Esophagus (tissue), 2 donors: ENCODE data around the gene PARD6G. TPM values are rescaled to one million over a fixed set of nuclear protein-coding genes. Genes with fewer than 3 reads are reported as not detected.
"Not testable (repeated sequence)": the region's sequence is repeated elsewhere in the genome, so short reads cannot be mapped to it uniquely, and the experiment has no call there.

Experiments
- H3K27ac ChIP-seq, 2 donors: one replicate each; pipeline ENCODE4 v1.5.1; 2013; ENCODE audit warnings: low read depth in 2 of 2, mild to moderate bottlenecking in 2 of 2, inconsistent platforms in 1 of 2, low read length in 1 of 2, moderate library complexity in 1 of 2
- H3K27me3 ChIP-seq, 2 donors: one replicate each; pipeline ENCODE4 v1.6.1; 2013; ENCODE audit warnings: low read length in 2 of 2, control low read depth in 1 of 2, mild to moderate bottlenecking in 1 of 2; ENCODE audit not compliant: insufficient read depth in 2 of 2, control insufficient read depth in 1 of 2
- H3K36me3 ChIP-seq, 2 donors: one replicate each; pipeline ENCODE4 v1.6.1; 2013; ENCODE audit warnings: low read length in 1 of 2; ENCODE audit not compliant: control insufficient read depth in 2 of 2, insufficient read depth in 2 of 2
- H3K4me1 ChIP-seq, 2 donors: one replicate each; pipeline ENCODE4 v1.6.1; 2013; ENCODE audit warnings: low read length in 1 of 2; ENCODE audit not compliant: control insufficient read depth in 2 of 2, insufficient read depth in 2 of 2
- H3K4me3 ChIP-seq, 2 donors: one replicate each; pipeline ENCODE4 v1.5.1; 2013; ENCODE audit warnings: low read length in 2 of 2, mild to moderate bottlenecking in 2 of 2, low read depth in 1 of 2, moderate library complexity in 1 of 2
- H3K9me3 ChIP-seq, 2 donors: one replicate each; pipeline ENCODE4 v1.6.1; 2013; ENCODE audit warnings: mild to moderate bottlenecking in 2 of 2, low read depth in 1 of 2, low read length in 1 of 2, moderate library complexity in 1 of 2; ENCODE audit not compliant: control insufficient read depth in 2 of 2, insufficient read depth in 1 of 2
- WGBS, 2 donors: extraction: QIAGEN DNeasy Blood & Tissue Kit; methylation state at CpG; one replicate each; pipeline ENCODE4 v1.1.7; 2013; 5-methylcytosine and 5-hydroxymethylcytosine counted together
- polyA plus RNA-seq, 2 donors: library from polyadenylated mRNA; stranded (reverse); fragments of 200-250 nt; gene quantifications; one replicate each; pipeline ENCODE4 v1.2.3, GENCODE V29; 2013
- donor health status: healthy with polysubstance abuse.
- donor health status: Bipolar disorder and iron deficiency.

PARD6G gene
- polyA plus RNA-seq, 2 donors: 10.9 to 15.9 TPM

DNA sequence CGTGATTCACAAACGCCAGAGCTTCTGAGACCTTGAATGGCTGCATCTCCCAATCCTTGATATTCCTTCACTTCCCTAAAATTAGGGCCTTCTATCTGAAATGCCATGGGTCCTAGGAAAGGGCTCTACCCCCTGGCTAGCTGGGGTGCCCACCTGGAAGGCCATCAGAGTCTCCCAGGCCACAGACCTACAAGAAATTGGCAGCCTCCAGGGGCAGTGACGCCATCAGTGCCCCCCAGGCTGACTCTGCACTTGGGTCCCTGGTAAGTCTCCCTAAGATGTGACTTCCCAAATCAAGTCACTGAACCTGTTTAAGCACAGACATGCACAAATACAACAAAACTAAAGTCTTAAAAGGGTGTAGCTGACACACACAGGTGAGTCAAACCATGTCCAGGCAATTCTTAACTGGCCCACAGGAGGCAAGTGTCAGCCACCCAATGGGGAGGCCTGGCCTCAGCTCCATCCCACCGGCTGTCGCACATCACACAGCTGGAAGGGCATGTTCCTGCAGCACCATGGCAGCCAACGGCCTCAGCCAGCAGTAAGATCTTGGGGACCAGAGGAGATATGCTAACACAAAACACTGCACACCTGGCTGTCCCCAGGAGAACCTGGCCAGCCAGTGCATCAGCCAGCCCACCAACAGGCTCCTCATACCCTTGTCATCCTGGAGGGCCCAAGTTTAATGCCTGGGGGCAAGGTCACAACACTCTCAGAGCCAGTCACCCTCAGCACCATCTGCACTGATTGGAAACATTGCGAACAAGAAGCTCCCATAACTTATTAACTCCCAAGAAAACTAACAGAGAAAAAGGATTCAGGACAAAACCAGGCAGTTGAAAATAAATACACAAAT is 5.2 kb downstream of the PARD6G start:
- peaks cover 9 to 30% of the 10 kb centered on the region in 2 donors for H3K4me1 ChIP-seq
- no peak overlapping the region for H3K4me3 ChIP-seq
- H3K9me3 ChIP-seq: no peaks in the 10 kb centered on the region
- 67 to 77% methylated on average over 7 of the region's 7 CpGs for WGBS, 2 donors
- no peaks in the 10 kb centered on the region for H3K27me3 ChIP-seq
- peak overlapping the region; percentile 64 to 88 for H3K27ac ChIP-seq
- H3K36me3 ChIP-seq: peaks cover 0 to 2% of the 10 kb centered on the region in 2 donors

DNA sequence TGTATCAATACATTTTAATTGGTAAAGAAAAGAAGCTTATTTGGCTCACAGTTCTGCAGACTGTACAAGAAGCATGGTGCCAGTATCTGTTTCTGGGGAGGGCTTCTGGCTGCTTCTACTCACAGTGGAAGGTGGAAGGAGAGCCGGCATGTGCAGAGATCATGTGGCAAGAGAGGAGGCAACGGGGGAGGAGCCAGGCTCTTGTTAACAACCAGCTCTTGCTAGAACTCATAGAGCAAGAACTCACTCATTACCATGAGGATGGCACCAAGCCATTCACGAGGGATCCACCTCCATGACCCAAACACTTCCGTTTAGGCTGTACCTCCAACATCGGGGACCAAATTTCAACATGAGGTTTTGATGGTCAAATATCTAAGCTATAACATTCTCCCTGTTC is 7.5 kb downstream of the PARD6G start:
- WGBS, 2 donors: 76 to 81% methylated on average over 5 of the region's 5 CpGs
- no peaks in the 10 kb centered on the region for H3K27me3 ChIP-seq
- H3K4me1 ChIP-seq: peaks cover 9 to 24% of the 10 kb centered on the region in 2 donors
- H3K36me3 ChIP-seq: peaks cover 0 to 2% of the 10 kb centered on the region in 2 donors
- H3K4me3 ChIP-seq: no peak overlapping the region
- no peaks in the 10 kb centered on the region for H3K9me3 ChIP-seq
- no peak overlapping the region for H3K27ac ChIP-seq

DNA sequence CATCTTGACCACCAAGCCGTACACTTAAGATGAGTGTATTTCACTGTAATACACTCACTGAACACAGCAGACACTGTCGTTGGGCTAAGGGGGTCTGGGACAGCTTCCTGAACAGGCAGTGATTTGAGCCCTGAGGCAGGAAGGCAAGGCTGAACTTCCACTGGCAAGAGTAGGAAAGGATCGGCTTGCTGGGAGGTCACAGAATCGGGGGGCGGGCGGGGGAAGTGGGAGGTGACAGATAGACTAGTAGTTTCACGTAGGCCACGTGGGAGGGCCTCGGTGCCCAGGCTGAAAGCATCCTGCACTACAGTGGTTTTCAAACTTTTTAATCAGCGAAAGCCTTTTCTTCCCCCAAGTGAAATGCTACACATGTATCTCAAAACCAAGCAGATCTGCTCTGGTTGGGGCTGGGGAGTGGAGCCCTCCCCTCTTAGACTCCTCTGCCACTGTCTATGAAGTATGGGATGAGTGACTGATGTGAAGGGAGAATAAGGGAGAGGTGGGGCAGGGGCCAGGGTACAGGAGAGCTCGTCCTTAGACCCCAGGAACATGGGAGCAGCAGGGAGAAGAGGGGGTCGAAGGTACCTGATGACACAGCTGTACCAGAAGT is 8.6 kb downstream of the PARD6G start:
- Histone ChIP-seq H3K27ac (no peak overlapping the region), H3K27me3 (no peaks in the 10 kb centered on the region), H3K4me1 (peaks cover 9 to 28% of the 10 kb centered on the region in 2 donors), H3K9me3 (no peaks in the 10 kb centered on the region), H3K4me3 (no peak overlapping the region), H3K36me3 (peaks cover 0 to under 1% of the 10 kb centered on the region in 2 donors)
- 78 to 84% methylated on average over 12 of the region's 12 CpGs for WGBS, 2 donors

DNA sequence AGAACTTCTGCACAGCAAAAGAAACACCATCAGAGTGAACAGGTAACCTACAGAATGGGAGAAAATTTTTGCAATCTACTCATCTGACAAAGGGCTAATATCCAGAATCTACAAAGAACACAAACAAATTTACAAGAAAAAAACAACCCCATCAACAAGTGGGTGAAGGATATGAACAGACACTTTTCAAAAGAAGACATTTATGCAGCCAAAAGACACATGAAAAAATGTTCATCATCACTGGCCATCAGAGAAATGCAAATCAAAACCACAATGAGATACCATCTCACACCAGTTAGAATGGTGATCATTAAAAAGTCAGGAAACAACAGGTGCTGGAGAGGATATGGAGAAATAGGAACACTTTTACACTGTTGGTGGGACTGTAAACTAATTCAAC is 9.8 kb downstream of the PARD6G start:
- H3K27me3 ChIP-seq, H3K9me3 ChIP-seq, H3K36me3 ChIP-seq, H3K27ac ChIP-seq, H3K4me3 ChIP-seq: not testable (repeated sequence)
- H3K4me1 ChIP-seq: peaks cover 11 to 39% of the 10 kb centered on the region in 2 donors

DNA sequence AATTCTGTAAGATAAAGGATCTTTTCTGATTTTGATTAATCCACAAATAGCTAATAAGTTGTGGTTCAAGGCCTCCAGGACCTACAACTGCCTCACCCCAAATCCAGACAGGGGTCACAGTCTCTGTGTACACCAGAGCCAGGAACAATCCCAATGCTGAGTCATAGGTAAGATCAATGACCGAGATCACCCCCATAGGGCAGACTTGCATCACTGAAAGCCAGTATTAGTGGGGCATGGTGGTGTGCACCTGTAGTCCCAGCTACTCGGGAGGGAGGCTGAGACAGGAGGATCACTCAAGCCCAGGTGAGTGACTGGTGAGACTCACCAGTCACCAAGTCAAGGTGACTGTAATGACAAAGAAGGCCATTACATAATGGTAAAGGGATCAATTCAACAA is 12.9 kb downstream of the PARD6G start:
- Histone ChIP-seq H3K27ac (no peak overlapping the region), H3K4me3 (no peak overlapping the region)

DNA sequence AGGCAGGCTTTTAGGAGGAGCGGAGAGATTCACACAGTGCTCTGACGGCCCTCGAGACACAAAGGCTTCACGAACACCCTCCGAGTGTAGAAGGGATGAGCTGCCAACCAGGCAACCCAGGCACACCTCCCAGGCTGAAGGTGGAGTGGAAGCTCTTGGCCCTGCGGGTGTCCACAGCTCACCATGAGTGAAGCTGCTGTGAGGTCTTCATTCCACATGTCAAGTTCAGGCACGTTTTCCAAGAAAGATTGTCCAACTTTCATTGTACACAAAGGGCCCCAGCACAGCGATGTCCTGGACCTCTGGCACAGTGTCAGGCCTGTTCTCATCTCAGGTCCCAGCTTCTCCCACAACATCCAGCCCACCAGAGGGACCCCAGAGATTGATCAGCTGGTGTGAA is 13.4 kb downstream of the PARD6G start:
- WGBS, 2 donors: 46 to 76% methylated on average over 8 of the region's 8 CpGs

More for the DNA sequence above, 12.9 kb downstream of the PARD6G start:
- Histone ChIP-seq H3K36me3 (no peaks in the 10 kb centered on the region), H3K27me3 (no peaks in the 10 kb centered on the region), H3K4me1 (peaks cover 12 to 32% of the 10 kb centered on the region in 2 donors), H3K9me3 (no peaks in the 10 kb centered on the region)
- WGBS, 2 donors: 76 to 83% methylated on average over 2 of the region's 2 CpGs

DNA sequence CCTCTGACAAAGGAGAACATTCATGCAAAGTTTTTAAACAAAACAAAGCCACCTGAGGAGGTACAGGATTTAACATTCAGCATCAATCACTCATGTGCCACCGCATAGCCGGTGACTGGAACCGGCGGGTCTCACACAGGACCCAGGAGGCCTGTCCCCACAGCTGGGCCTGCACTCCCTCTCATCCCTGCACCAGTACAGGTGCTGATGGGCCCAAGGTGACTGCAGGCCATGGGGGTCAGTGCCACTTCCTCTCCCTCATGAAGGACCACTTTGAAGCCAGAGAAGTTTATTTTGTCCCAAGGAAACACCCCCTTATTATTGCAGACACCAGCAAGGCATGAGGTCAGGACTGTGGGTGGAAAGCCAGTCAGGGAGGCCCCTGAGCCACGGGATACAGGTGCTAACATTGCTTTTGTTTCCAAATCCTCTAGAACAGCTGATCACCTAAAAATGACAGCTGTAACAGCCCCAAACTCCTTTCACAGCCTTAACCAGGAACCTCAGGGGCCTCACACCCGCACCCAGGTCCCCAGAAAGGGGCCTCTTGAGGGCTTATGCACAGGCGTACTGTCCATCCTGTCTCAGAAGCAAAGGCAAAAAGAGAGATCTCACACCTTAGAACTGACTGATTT is 14.0 kb downstream of the PARD6G start:
- Histone ChIP-seq H3K36me3 (no peaks in the 10 kb centered on the region), H3K4me1 (peaks cover 12 to 27% of the 10 kb centered on the region in 2 donors), H3K4me3 (no peak overlapping the region), H3K9me3 (no peaks in the 10 kb centered on the region), H3K27ac (peak overlapping the region in 1 of 2 donors; percentile 1), H3K27me3 (no peaks in the 10 kb centered on the region)
- WGBS, 2 donors: 75 to 76% methylated on average over 7 of the region's 7 CpGs

More for the DNA sequence above, 13.4 kb downstream of the PARD6G start:
- Histone ChIP-seq H3K27me3 (no peaks in the 10 kb centered on the region), H3K36me3 (no peaks in the 10 kb centered on the region), H3K4me3 (no peak overlapping the region), H3K9me3 (no peaks in the 10 kb centered on the region), H3K27ac (peak overlapping the region in 1 of 2 donors; percentile 18), H3K4me1 (peaks cover 12 to 28% of the 10 kb centered on the region in 2 donors)

DNA sequence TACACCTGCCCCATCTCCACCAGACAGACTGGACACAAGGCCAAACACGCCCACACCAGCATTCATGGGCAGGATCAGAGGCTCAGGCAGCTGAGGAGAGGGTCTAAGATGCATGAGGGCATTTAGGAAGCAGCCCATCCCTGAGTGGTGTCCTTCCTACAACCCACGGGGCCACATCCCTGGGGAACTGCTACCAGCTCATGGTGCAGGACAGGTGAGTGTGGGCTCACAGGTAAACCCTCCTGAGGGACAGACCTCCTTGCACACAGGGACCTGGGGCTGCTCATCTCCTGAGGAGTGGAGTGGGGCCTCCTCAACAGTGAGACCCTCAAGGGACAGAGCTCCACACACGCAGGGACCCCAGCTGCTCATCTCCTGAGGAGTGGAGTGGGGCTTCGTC is 14.6 kb downstream of the PARD6G start:
- H3K9me3 ChIP-seq: no peaks in the 10 kb centered on the region
- peaks cover 12 to 27% of the 10 kb centered on the region in 2 donors for H3K4me1 ChIP-seq
- H3K4me3 ChIP-seq: no peak overlapping the region
- H3K27ac ChIP-seq: no peak overlapping the region
- no peaks in the 10 kb centered on the region for H3K27me3 ChIP-seq
- H3K36me3 ChIP-seq: no peaks in the 10 kb centered on the region
- 87 to 94% methylated on average over 4 of the region's 4 CpGs for WGBS, 2 donors

DNA sequence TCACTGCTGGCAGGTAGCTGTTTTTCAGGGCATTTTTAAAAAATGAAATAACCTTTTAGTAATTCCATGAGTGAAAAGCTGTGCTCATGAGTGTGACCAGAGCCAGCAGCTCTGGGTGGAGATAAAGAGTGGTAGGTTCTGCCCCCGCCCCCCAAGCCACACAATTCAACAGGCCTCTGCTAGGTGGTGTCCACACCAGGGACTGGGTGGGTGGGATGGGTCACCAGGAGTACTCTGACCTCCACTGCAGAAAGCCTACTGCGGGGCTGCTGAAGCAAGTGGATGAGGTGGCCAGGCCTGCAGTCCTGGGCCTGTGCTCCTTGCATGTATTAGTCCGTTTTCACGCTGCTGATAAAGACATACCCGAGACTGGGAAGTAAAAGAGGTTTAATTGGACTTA is 15.3 kb downstream of the PARD6G start:
- no peaks in the 10 kb centered on the region for H3K9me3 ChIP-seq
- H3K4me1 ChIP-seq: peaks cover 15 to 27% of the 10 kb centered on the region in 2 donors
- 91 to 95% methylated on average over 5 of the region's 5 CpGs for WGBS, 2 donors
- no peaks in the 10 kb centered on the region for H3K36me3 ChIP-seq
- no peak overlapping the region for H3K27ac ChIP-seq
- no peak overlapping the region for H3K4me3 ChIP-seq
- no peaks in the 10 kb centered on the region for H3K27me3 ChIP-seq
